HG03469 (cell line): ENCODE results near the gene WNT9A.

Experiments
- ATAC-seq: cut with Tn5 transposase; IDR thresholded peaks from one replicate; pipeline ENCODE4 v1.9.1; 2021; ENCODE audit warnings: mild to moderate bottlenecking, moderate library complexity, moderate number of reproducible peaks; ENCODE audit not compliant: unreplicated experiment

Gene WNT9A

DNA sequence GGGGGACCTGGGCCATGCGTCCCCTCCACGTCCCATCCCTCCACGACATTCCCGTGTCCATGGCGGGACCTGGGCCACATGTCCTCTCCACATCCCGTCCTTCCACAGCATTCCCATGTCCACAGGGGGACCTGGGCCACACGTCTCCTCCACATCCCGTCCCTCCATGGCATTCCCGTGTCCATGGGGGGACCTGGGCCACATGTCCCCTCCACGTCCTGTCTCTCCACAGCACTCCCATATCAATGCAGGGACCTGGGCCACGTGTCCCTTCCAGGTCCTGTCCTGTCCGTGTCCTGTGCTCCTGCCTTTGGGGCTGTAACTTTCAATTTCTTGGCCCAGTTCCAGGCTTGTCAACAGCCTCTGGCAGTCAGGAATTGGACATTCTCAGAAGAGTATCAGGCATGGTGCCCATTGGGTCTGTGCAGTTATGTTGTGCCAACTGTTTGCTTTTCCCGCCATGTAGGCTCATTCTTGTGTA lies 47.1 kb downstream of the WNT9A start:
- ATAC-seq, result no peak

DNA sequence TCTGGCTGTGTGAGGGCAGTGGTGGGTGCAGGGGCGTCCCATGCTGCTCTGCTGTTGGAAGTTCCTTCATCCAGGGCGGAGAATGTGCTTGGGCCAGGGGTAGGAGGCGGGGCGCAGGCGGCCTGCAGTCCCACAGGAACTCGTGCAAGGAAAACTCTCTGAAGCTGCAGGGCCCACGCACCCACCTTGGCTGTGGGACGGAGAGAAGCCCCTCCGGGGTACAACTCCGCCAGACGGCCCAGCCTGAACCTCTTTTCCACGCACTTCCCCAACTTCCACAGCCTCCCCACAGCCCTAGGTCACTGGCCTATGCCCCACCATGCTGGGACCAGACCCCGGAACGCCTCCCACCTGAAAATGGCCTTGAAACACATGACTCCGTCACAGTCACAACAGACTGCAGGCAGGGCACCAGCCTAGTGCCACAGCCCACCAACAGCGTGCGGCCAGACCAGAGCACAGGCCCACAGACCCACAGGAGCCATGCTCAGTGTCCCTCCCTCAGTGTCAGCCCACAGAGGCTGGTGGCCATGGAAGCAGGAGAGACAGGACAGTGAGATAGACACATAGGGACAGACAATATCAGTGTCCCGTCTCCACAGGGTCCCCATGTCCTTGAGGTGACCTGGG lies 47.8 kb downstream of the WNT9A start:
- no peak for ATAC-seq

DNA sequence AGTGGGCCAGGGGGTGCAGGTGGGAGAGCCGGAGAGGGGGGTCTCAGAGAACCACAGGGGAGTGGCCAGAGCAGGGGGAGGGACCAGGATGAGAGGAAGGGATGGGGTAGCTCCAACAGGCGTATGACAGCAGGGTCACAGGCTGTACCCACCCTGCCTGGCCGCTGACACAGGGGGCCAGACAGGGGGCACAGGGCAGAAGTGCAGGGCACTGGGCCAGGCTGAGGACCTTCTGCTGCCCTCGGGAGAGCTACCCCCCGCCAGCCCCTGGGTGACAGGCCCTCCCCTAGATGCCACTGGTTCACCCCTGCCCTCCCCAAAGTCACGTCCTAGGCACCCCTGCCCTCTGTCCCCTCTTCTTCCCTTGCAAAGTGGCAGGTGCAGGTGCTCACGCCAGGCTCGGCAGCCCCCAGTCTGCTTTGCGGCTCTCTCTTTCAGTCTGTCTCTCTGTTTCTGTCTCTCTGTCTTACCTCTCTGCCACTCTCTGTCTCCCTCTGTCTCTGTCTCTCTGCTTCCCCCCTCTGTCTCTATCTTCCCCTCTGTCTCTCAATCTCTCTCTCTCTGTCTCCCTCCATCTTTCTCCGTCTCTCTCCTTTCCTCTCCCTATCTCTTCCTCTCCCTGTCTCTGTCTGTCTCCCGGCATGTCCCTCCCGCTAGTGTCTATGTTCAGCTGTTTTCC lies 48.5 kb downstream of the WNT9A start:
- no peak for ATAC-seq

DNA sequence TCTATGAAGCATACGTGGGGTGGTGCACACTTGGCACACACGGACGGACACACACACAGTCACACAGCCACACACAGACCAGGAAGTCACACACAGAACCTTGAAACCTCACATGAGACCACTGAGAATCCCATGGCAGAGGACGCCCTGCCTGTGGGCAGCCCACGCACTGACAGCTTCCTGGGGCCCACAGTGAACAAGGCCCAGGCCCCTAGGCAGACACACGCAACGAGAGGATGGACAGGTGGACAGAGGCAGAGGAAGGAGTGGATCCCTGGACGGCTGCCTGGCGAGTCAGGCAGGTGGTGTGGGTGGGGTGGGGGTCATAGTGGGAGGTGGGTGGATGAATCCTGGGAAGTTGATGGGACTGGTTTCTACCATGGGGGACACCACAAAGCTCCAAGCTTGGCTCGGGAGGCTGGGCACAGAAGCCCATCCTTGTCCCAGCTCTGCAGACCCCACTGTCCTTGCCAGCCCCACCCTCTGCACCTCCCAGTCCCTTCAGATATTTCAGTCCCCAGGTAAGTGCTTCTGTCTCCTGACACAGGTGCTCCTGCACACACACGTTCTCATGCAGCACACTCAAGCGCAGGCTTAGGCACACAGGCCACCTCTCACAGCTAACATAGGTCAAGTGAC lies 49.1 kb downstream of the WNT9A start:
- ATAC-seq, result no peak

DNA sequence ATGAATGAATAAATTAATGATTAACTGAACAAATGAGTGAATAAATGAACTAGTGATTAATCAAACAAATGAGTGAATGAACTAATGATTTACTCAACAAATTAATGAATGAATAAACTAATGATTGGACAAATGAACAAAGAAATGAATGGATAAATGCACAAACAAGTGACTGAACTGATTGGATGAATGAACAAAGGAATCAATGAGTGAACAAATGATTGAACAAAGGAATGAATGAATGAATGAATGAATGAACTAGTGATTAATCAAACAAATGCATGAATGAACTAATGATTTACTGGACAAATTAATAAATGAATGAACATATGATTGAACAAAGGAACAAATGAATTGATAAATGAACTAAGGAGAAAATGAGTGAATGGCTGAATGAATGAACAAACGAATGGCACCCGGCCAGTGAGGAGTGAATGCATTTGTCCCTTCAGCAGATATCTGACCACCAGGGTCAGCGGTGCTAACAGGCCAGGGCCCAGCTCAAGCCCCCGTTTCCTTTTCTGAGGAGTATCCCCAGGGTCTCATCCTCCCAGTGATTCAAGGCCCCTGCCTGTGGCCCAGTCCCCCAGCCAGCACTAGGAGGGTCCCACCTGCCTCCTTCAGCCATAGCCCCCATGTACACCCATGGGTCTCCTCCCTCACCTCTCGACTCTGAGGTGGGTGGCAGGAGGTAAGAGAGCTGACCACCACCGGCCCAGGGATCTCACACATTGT lies 49.9 kb downstream of the WNT9A start:
- no peak for ATAC-seq

DNA sequence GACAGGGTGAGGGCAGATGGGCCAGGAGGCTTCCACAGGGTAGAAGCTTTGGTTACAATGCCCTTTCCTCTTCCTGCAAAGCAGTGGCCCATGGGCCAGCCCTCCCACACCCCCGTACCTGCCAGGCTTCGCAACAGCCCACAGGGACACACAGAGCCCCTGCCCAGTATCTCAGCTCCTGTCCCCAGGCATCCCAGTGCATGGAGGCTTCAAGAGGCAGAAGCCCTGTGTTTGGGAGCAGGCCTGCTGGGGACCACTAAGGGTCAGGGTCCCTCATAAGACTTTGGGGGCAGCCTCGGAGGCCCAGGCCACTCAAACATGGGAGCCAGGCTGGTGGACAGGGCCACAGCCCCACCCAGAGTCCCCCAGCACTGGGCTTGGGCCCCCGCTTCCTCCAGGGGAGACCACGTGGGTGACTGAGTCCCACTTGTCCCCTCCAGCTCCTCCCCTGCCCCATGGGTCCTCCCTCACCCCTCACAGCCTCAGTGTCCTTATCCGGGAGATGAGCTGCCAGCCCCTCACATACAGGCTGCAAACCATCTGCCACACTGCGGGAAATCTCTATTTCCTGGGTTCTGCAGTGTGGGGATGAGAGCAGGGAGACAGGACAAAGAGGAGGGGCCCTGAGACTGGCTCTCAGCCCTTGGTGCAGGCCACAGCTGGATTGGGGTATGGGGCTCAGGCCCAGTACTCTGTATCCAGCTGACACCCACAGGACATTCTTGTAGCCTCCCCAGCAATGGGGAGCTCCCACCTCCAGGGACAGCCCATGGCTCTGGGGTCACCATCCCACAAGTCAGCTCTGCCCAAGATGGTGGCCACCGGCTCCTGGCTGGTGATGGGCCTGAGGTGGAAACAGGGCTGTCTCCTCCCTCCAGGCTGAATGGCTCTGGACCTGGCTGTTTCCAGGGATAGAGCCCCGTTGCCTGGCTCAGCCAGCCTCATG lies 50.7 kb downstream of the WNT9A start:
- ATAC-seq, result no peak

DNA sequence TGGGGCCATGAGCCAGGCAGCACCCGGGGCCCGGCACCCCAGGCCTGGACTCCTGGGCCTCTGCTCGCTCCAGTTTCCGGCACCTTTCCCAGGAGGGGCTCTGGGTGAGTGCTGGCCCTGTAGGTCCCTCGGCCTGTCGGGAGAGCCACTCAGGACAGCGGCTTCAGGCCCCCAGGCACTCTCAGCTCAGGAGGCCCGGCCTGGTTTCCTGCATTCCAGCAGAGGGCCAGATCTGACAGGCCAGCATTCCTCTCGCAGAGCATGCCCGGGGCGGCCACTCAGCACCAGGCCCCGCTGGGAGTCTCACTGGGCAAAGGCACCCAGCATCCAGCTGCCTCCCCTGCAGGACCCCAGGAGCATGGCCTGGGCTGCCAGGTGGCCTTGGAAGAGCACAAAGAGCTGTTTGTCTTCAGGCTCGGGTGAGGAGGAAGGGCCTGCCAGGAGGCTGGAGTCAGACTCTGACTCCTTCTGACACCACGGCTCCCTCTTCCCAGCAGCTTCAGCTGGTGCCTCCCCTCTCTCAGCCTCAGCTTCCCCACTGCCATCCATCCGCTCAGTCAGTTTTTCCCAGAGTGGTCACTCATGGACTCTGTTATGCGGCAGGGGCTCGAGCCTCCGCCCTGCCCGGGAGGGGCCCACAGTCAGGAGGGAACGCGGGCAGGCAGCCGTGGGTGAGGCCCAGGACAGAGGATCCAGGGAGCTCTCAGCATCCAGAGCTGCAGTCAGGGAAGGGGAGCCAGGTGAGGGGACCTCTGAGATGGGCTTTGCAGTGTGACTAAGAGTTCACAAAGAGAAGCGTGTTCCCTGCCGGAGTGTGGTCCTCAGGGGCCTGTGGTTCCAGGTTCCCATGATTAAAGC lies 51.7 kb downstream of the WNT9A start:
- ATAC-seq, result no peak

DNA sequence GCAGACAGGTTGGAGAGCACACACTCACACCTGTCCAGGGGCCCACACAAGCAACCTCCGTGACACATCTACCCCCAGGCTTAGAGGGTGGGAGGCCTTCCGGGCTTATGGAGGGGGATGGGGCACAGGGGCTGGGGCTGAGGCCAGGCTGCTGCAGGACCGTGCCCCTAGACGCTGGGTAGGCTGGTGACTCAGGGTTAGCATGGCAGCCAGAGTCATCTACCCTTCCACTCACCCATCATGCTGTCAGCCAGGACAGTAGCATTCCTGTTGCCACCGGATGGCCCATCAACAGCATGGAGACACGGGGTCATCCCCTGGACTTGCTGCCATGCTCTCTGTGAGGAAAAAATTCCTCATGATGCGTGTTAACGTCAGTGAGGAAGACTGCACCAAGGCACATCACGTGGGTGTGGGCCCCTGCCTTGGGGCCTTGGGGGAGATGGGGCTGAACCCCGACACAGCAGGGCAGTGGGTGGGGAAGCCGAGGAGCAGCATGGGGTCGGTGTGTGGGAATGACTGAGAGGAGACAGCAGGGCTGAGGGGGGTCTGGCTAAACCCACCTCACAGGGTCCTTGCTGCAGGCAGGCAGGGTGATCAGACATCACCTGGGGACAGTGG lies 52.8 kb downstream of the WNT9A start:
- ATAC-seq, result no peak

DNA sequence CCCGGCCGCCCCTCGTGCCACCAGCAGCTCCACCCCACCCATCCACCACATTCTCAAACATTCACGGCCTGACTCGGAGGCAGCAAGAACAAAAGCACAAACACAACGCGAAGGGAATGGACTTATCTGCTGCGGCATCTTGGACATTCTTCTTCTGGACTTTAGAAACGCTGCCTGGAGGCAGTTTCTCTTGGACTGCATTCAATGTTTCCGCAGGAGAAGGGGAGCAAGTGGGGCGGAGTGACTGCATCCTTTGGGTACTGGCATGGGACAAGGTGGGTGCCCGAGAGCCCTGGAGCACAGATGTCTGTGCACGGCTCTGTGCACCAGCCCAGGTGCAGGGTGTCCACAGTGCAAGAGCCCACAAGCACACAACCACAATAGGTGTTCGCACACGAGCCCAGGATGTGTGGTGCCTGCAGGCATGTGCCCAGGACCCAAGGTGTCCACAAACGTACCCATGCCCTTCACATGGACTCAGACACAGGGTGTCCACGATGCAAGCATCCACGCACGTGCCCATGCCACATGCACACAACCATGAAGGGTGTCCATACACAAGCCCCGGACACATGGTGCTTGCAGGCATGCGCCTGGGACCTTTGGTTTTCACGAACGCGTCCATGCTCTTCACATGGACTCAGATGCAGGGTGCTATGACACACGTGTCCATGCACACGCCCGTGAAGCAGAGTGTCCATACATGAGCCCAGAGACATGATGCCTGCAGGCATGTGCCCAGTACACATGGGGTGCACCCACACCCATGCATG lies 53.6 kb downstream of the WNT9A start:
- ATAC-seq, result no peak

DNA sequence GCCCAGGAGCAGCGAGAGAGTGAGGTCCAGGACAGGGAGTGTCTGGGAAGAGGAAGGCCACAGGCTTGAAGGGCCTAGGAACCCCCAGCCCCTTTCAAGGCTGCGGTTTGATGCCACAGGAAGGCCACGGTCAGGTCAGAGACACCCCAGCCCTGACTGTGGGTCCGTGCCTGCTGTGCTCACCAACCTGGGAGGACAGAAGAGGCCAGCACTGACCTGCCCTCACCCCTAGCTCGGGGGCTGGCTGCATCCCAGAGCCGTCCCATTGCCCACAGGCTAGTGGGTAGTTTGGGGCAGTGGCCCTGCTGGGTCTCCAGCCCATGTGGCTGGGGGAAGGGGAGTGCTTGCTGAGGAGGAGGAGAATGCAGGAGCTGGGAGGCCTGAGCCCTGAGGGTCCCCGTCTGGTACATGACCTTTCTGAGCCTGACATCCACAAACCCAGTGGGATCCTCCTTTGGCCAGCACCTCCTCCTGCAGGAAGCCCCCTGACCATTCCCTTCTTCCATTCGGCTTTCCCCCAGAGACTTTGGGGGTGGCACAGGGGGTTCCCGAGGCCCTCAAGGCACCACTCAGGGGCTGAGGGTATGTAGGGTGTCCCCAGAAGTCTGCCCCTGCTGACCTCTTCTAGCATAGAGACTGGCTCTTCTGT lies 54.3 kb downstream of the WNT9A start:
- no peak for ATAC-seq

DNA sequence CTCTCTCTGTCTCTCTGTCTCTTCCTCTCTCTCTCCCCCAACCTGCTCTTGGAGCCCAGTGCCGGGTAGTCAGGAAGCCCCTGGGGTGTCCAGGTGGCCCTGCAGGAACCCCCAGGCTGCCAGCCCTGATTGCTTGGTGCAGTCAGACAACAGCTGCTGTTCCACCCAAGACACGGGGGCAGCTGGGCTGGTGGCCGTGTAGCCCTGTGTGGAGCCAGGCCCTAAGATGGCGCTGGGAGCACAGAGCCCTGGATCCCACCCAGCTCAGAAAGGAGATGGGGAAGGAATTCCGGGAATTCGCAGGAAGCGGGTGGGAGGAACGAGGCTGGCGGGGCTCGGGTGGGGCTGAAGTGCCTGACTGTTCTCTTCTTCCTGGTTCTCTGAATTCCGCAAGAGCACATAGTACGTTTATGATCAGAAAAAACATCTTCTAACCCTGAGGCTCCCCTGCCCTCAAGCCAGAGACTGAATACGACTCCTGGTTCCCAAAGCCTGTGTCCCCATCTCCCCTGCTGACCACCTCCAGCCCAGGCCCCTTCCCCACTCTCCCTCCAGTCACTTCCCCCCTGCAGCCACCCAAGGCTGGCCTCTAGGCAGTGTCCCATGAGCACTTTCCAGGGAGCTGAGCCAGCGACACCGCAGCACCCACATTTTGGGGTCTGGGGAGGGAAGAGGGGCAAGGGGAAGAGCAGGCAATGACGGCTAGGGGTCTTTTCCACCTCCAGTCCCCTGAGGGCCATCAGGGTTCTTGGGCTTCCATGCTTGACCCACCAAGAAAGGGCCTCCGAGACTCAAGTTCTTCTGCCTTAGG lies 55.0 kb downstream of the WNT9A start:
- ATAC-seq, result no peak

DNA sequence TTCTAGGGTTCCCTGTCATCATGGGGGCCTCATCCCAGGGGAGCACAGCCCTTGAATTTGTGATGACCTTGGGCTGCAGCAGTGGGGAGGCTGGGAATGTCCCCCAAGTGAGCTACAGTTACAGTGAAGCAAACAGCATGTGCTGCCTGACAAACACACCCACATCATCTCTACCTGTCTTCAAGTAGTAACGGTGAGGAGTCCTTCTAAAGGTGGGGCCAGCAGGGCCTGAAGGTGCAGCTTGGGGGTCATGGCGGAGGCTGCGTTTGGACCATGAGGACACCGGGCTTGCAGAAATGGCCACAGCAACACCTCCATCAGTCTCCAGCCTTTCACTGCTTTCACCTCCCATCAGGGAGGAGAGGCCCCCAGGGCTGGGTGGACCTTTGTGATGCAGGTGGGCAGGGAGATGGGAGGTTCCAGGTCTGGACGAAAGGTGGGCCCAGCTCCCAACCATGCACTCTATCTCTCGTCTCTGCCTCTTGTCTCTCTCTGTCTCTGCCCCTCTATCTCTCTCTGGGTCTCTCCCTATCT lies 55.7 kb downstream of the WNT9A start:
- ATAC-seq, result no peak

DNA sequence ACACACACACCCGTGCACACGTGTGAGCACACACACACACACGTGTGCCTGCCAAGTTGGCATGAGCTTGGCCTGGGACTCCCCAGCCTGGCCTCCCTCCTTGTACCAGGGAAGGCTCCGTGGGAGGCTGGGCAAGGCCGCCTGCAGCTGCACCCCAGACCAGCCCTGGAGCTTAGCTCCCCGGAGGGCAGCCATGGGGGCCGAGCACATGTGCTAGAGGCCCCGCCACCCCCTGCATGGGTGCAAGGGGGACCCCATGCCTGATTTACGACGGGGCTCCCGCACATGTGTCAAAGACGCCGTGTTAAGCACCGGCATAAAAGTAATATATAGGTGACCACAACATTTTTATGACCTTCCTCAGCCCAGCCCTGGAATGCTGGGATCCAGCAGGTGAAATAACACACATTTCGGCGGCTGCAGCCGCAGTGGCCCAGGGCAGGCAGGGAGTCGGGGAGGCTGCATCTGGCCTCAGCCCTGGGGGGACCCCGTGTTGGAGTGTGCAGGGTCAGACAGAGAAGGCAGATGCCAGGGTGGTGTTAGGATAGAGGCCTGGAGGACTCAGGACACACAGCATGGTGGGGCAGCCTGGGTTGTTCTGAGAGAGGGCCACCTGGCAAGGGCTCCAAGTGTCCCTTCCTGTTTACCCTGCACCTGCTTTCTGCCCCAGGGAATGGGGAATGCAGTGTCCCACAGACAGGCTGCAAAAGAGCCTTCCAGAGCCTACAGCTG lies 56.3 kb downstream of the WNT9A start:
- no peak for ATAC-seq

DNA sequence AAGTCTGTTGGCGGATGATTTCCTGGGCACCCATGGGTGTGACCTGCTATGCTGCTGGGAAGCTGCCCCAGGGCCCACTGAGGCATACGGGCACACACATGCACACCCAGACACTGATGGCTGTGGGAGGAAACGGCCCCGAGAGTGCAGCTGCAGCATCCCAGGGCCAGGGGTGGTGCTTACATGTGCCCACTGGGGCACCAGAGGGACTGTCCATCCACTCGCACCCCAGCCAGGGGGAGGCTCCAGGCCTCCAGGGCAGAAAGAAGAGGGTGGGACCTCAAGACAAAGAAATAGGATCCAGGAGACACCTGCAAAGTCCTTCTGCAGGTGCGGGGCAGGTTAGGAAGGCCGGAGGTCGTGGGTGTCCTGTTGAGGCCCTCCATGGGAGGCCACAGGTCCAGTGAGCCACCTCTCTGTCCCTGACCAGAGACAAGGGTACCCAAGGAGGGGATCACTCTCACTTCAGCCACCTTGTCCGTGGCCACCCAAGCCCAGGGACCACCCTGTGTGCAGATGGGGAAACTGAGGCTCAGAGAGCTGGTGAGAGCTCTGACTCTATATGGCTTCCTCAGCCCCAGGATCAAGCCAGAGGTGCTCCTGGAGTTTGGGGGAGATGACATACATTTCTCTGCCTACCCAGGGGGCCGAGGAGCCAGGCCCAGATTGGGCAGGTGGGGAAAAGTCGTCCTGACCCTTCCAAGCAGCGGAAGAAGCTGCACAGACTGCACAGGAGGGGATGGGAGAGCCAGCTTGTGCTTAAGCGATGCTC lies 57.1 kb downstream of the WNT9A start:
- ATAC-seq, result no peak

DNA sequence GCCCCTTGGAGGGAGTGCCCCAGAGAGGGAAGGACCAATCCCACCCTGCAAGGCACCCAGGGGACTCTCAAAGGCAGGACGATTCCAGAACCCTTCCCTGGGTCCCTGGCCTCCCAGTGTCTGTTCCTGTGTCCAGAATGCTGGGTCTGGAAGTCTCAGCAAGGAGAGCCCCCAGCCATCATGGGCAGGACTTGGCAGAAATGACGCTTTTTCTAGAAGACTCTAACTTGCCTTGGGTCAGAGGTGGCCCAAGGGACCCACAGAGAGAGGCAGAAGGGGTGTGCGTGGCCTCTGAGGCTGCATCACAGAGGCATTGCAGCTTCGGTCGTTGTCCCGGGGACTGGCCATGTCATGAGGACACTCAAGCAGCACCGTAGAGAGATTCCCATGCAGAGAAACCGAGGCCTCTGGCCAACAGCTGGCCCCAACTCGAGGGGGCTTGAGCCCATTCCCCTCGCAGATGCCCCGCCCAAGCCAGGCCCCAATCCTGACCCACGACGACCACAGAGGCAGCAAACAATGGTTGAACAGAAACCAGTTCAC lies 57.8 kb downstream of the WNT9A start:
- ATAC-seq, result no peak
